ENCODE data around the gene TBC1D30.

- TF ChIP-seq, protein P1, sequence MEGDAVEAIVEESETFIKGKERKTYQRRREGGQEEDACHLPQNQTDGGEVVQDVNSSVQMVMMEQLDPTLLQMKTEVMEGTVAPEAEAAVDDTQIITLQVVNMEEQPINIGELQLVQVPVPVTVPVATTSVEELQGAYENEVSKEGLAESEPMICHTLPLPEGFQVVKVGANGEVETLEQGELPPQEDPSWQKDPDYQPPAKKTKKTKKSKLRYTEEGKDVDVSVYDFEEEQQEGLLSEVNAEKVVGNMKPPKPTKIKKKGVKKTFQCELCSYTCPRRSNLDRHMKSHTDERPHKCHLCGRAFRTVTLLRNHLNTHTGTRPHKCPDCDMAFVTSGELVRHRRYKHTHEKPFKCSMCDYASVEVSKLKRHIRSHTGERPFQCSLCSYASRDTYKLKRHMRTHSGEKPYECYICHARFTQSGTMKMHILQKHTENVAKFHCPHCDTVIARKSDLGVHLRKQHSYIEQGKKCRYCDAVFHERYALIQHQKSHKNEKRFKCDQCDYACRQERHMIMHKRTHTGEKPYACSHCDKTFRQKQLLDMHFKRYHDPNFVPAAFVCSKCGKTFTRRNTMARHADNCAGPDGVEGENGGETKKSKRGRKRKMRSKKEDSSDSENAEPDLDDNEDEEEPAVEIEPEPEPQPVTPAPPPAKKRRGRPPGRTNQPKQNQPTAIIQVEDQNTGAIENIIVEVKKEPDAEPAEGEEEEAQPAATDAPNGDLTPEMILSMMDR (IDR thresholded peaks at IDR 0.05; ENCODE audit: low read depth, low read length), result no peak
- TF ChIP-seq EZH2phosphoT487 (IDR thresholded peaks at IDR 0.05; ENCODE audit: low read depth), result no peak
Measured at GRCh38 chr12:64911912-64912311, 87.5 kb downstream of the TBC1D30 start.

Measured in OCI-LY3 (cell line).